KOPT-K1 (cell line): ENCODE results near the gene CNTN2.

Source experiments
- H3K27ac ChIP-seq: fragments of 200-600 bp; sonication (generic); 2 replicates; pipeline ENCODE4 v1.5.1; 2016; ENCODE audit warnings: antibody characterized with exemption, mild to moderate bottlenecking, low read depth, low read length; ENCODE audit not compliant: poor library complexity, severe bottlenecking
- H3K36me3 ChIP-seq: fragments of 200-600 bp; sonication (generic); 2 replicates; pipeline ENCODE4 v1.5.1; 2017; ENCODE audit warnings: antibody characterized with exemption, mild to moderate bottlenecking, low read length, moderate library complexity; ENCODE audit not compliant: insufficient read depth
- H3K9me3 ChIP-seq: fragments of 200-600 bp; sonication (generic); 2 replicates; pipeline ENCODE4 v1.5.1; 2017; ENCODE audit warnings: antibody characterized with exemption, low read length, mild to moderate bottlenecking; ENCODE audit not compliant: insufficient read depth, poor library complexity, severe bottlenecking

The CNTN2 gene

GRCh38 chr1:205069371-205070125 lies 26.5 kb downstream of the CNTN2 start:
- Histone ChIP-seq H3K27ac (no peak overlapping the region), H3K36me3 (no peaks in the 10 kb centered on the region), H3K9me3 (no peaks in the 10 kb centered on the region)

GRCh38 chr1:205071028-205071409 lies 28.0 kb downstream of the CNTN2 start:
- Histone ChIP-seq H3K36me3 (no peaks in the 10 kb centered on the region), H3K9me3 (no peaks in the 10 kb centered on the region), H3K27ac (no peak overlapping the region)

- no peaks in the 10 kb centered on the region for H3K9me3 ChIP-seq
- no peak overlapping the region for H3K27ac ChIP-seq
- H3K36me3 ChIP-seq: no peaks in the 10 kb centered on the region
Measured at GRCh38 chr1:205071801-205072200, 28.8 kb downstream of the CNTN2 start.

GRCh38 chr1:205072286-205072685 lies 29.3 kb downstream of the CNTN2 start:
- no peaks in the 10 kb centered on the region for H3K36me3 ChIP-seq
- no peak overlapping the region for H3K27ac ChIP-seq
- H3K9me3 ChIP-seq: no peaks in the 10 kb centered on the region

GRCh38 chr1:205072881-205073280 lies 29.9 kb downstream of the CNTN2 start:
- H3K9me3 ChIP-seq: no peaks in the 10 kb centered on the region
- no peaks in the 10 kb centered on the region for H3K36me3 ChIP-seq
- H3K27ac ChIP-seq: no peak overlapping the region

- H3K36me3 ChIP-seq: no peaks in the 10 kb centered on the region
- no peaks in the 10 kb centered on the region for H3K9me3 ChIP-seq
- H3K27ac ChIP-seq: no peak overlapping the region
Measured at GRCh38 chr1:205073511-205073910, 30.5 kb downstream of the CNTN2 start.

GRCh38 chr1:205074084-205074483 lies 31.1 kb downstream of the CNTN2 start:
- H3K9me3 ChIP-seq: no peaks in the 10 kb centered on the region
- H3K27ac ChIP-seq: no peak overlapping the region
- no peaks in the 10 kb centered on the region for H3K36me3 ChIP-seq

GRCh38 chr1:205074513-205074912 lies 31.5 kb downstream of the CNTN2 start:
- Histone ChIP-seq H3K9me3 (no peaks in the 10 kb centered on the region), H3K27ac (no peak overlapping the region), H3K36me3 (no peaks in the 10 kb centered on the region)

GRCh38 chr1:205075642-205076155 lies 32.7 kb downstream of the CNTN2 start:
- Histone ChIP-seq H3K27ac (no peak overlapping the region), H3K9me3 (no peaks in the 10 kb centered on the region), H3K36me3 (no peaks in the 10 kb centered on the region)

- Histone ChIP-seq H3K9me3 (no peaks in the 10 kb centered on the region), H3K36me3 (no peaks in the 10 kb centered on the region), H3K27ac (no peak overlapping the region)
Measured at GRCh38 chr1:205076245-205076761, 33.3 kb downstream of the CNTN2 start.

GRCh38 chr1:205077158-205077933 lies 34.3 kb downstream of the CNTN2 start:
- Histone ChIP-seq H3K27ac (no peak overlapping the region), H3K9me3 (no peaks in the 10 kb centered on the region), H3K36me3 (no peaks in the 10 kb centered on the region)

GRCh38 chr1:205077934-205078311 lies 34.9 kb downstream of the CNTN2 start:
- no peak overlapping the region for H3K27ac ChIP-seq
- no peaks in the 10 kb centered on the region for H3K36me3 ChIP-seq
- no peaks in the 10 kb centered on the region for H3K9me3 ChIP-seq

- Histone ChIP-seq H3K27ac (no peak overlapping the region), H3K9me3 (no peaks in the 10 kb centered on the region)
Measured at GRCh38 chr1:205082431-205082830, 39.4 kb downstream of the CNTN2 start.

GRCh38 chr1:205084360-205084759 lies 41.3 kb downstream of the CNTN2 start, which contains the start of gene TMEM81:
TSS of gene TMEM81 (minus strand) at chr1:205084460. CDS start at chr1:205084320, 140 bp downstream.
- Histone ChIP-seq H3K9me3 (no peaks in the 10 kb centered on the region), H3K36me3 (peaks cover 57% of the 10 kb centered on the region), H3K27ac (no peak within 1 kb of the TSS)

More at GRCh38 chr1:205082431-205082830, 39.4 kb downstream of the CNTN2 start:
- peaks cover 38% of the 10 kb centered on the region for H3K36me3 ChIP-seq

GRCh38 chr1:205088341-205088740 lies 45.3 kb downstream of the CNTN2 start:
- peaks cover 92% of the 10 kb centered on the region for H3K36me3 ChIP-seq

More at GRCh38 chr1:205088341-205088740, 45.3 kb downstream of the CNTN2 start:
- Histone ChIP-seq H3K27ac (no peak overlapping the region), H3K9me3 (no peaks in the 10 kb centered on the region)
